Measurements from ENCODE around the gene JAZF1.

- no peak for TF ChIP-seq CTCF (IDR thresholded peaks at IDR 0.05)
- no peak for TF ChIP-seq POLR2A (IDR thresholded peaks at IDR 0.05)
Measured at GRCh38 chr7:28132959-28133870, 47.4 kb downstream of the JAZF1 start.
